ENCODE data around the gene CCDC126. TPM values are rescaled to one million over a fixed set of nuclear protein-coding genes. Genes with fewer than 3 reads are reported as not detected.

Gene CCDC126
- total RNA-seq (2014; rRNA removed; shearing (Covaris generic)) (5.7 and 14.9 TPM in 2 replicates), polyA plus RNA-seq (2016; fragmentation: Nextera tagmentation; extraction: Ambion mirVana) (3.6 and 6.6 TPM in 2 replicates)
- long read RNA-seq, partial matches to known transcripts = 1 of 5 reads
- long read RNA-seq, other reads (novel, unspliced or antisense) = 0 of 5 reads

- peak; percentile 93 for ATAC-seq
- peaks cover 5% of the 10 kb centered on the region; the same call in 2 of the 3 replicates for H3K9me3 Mint-ChIP-seq
- H2AFZ ChIP-seq = peak within 1 kb of the TSS; percentile 94
Observed at GRCh38 chr7:23597094-23598091, at the start of gene CCDC126. Gene CCDC126 (plus strand): TSS chr7:23597382. CDS start chr7:23611316, 13,934 bp downstream.

More at GRCh38 chr7:23597094-23598091, at the start of gene CCDC126:
- peaks cover 17% of the 10 kb centered on the region for H3K27me3 ChIP-seq (ENCODE audit: insufficient read depth)
- Mint-ChIP-seq H3K4me1 (peaks cover 22% of the 10 kb centered on the region), H3K4me3 (peak within 1 kb of the TSS; percentile 82), H3K36me3 (ENCODE audit: low read depth) (peaks cover 4% of the 10 kb centered on the region; the same call in 2 of the 3 replicates), H3K27ac (peak within 1 kb of the TSS; percentile 12; the same call in 1 of the 2 replicates), H3K27me3 (ENCODE audit: insufficient read depth, low read depth, poor library complexity) (peaks cover 10% of the 10 kb centered on the region)
- peak; percentile 83 for TF ChIP-seq ETS1 (IDR thresholded peaks at IDR 0.05)
- no peak for TF ChIP-seq STAT1 (IDR thresholded peaks at IDR 0.05; ENCODE audit: unreplicated experiment)
- TF ChIP-seq POLR2AphosphoS5 (IDR thresholded peaks at IDR 0.05; ENCODE audit: low read depth) = peak; percentile 57
- TF ChIP-seq ZNF114 (CRISPR knock-in tag; IDR thresholded peaks at IDR 0.05) = 0 out of 2 replicates have a peak, but pooled peaks have one; percentile 63
- no peak for TF ChIP-seq CTCF (conservative IDR thresholded peaks at IDR 0.05; ENCODE audit: low read depth in 2 of 2)
- TF ChIP-seq CREB1 (CRISPR knock-in tag; IDR thresholded peaks at IDR 0.05; ENCODE audit: low read depth) = no peak
- no peak for TF ChIP-seq NANOG (IDR thresholded peaks at IDR 0.05; ENCODE audit: borderline replicate concordance)
- no peak for TF ChIP-seq ZNF462 (CRISPR knock-in tag; IDR thresholded peaks at IDR 0.05)
- TF ChIP-seq EZH2phosphoT487 (IDR thresholded peaks at IDR 0.05; ENCODE audit: unreplicated experiment) = no peak
- TF ChIP-seq, protein P1, sequence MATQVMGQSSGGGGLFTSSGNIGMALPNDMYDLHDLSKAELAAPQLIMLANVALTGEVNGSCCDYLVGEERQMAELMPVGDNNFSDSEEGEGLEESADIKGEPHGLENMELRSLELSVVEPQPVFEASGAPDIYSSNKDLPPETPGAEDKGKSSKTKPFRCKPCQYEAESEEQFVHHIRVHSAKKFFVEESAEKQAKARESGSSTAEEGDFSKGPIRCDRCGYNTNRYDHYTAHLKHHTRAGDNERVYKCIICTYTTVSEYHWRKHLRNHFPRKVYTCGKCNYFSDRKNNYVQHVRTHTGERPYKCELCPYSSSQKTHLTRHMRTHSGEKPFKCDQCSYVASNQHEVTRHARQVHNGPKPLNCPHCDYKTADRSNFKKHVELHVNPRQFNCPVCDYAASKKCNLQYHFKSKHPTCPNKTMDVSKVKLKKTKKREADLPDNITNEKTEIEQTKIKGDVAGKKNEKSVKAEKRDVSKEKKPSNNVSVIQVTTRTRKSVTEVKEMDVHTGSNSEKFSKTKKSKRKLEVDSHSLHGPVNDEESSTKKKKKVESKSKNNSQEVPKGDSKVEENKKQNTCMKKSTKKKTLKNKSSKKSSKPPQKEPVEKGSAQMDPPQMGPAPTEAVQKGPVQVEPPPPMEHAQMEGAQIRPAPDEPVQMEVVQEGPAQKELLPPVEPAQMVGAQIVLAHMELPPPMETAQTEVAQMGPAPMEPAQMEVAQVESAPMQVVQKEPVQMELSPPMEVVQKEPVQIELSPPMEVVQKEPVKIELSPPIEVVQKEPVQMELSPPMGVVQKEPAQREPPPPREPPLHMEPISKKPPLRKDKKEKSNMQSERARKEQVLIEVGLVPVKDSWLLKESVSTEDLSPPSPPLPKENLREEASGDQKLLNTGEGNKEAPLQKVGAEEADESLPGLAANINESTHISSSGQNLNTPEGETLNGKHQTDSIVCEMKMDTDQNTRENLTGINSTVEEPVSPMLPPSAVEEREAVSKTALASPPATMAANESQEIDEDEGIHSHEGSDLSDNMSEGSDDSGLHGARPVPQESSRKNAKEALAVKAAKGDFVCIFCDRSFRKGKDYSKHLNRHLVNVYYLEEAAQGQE (IDR thresholded peaks at IDR 0.05; ENCODE audit: unreplicated experiment) = no peak
- no peak for TF ChIP-seq JUNB (IDR thresholded peaks at IDR 0.05; ENCODE audit: unreplicated experiment)
- TF ChIP-seq ZNF331 (CRISPR knock-in tag; IDR thresholded peaks at IDR 0.05; ENCODE audit: low read depth) = no peak
- no peaks in the 10 kb centered on the region for H3K9me2 ChIP-seq (ENCODE audit: insufficient read depth)
- H3K4me1 ChIP-seq (ENCODE audit: insufficient read depth) = peaks cover 22% of the 10 kb centered on the region
- H3K4me2 ChIP-seq = peak within 1 kb of the TSS; percentile 84
- H3K36me3 ChIP-seq (ENCODE audit: insufficient read depth) = no peaks in the 10 kb centered on the region
- no peaks in the 10 kb centered on the region for H4K20me1 ChIP-seq (replicated peaks; ENCODE audit: insufficient read depth)
- peak; percentile 96 for DNase-seq (ENCODE audit: low spot score)
- H3K79me2 ChIP-seq (replicated peaks; ENCODE audit: insufficient read depth) = no peaks in the 10 kb centered on the region; the same call in 1 of the 2 replicates
- peak within 1 kb of the TSS; percentile 88 for H3K4me3 ChIP-seq
- peak within 1 kb of the TSS; percentile 82 for H3K27ac ChIP-seq (ENCODE audit: low read depth)
- H3F3A ChIP-seq (replicated peaks; ENCODE audit: low read depth) = peaks cover 5% of the 10 kb centered on the region
